Islet of Langerhans (tissue), 1 donor: ENCODE measurements around the gene KRTAP2-4.
A peak's percentile ranks its signal among the peaks of the same experiment; 100 is the strongest.
"Not testable (repeated sequence)": the region's sequence is repeated elsewhere in the genome, so short reads cannot be mapped to it uniquely, and the experiment has no call there.

Experiments used
- FAIRE-seq: peaks from one replicate; lab custom pipeline; 2011; peaks lifted over from hg19 to GRCh38; lab: Jason Lieb, UNC

Gene KRTAP2-4, protein sequence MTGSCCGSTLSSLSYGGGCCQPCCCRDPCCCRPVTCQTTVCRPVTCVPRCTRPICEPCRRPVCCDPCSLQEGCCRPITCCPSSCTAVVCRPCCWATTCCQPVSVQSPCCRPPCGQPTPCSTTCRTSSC

GRCh38 chr17:41065829-41066624 lies at the start of gene KRTAP2-4:
TSS of gene KRTAP2-4 (minus strand) at chr17:41065879. CDS start at chr17:41065845, 34 bp downstream.
- no peak for FAIRE-seq

GRCh38 chr17:41111151-41111885 lies 45.6 kb upstream of the KRTAP2-4 start:
- peak; percentile 43 for FAIRE-seq

DNA sequence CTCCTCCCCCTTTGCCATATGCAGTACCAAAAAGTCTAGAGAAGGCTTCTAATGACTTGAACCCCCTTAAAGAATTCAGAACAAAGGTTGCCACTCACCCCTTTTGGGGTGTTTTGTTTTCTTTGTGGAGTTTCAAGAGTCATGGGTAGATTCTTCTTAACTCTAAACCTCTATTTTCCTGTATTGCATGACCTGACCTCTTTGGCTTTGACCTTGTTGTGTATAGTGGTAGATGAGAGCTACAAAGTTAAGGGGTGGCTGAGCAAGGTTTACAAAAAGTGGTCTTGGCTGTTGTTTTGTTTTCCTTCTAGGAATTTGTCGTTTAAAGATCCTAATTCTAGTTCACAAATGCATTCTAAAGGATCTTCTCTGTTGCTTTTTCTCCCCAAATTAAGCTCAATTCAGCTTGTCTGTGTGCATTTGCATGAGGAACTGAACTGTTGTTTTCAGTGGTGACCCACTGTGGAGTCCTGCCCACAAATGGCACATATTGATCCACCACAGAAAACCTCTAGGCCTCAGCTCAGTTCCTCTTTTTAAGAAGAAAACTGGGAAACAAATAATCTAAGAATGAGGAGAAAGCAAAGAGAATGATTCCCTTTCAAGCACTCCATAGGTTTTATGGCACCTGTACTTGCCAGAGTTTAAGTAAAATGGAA lies 43.2 kb upstream of the KRTAP2-4 start:
- not testable (repeated sequence) for FAIRE-seq

- FAIRE-seq, result no peak
Measured at GRCh38 chr17:41107941-41108450, 42.3 kb upstream of the KRTAP2-4 start.

- FAIRE-seq, result not testable (repeated sequence)
Measured at GRCh38 chr17:41105347-41105746, 39.7 kb upstream of the KRTAP2-4 start, which contains the start of gene KRTAP4-9. TSS of gene KRTAP4-9 (plus strand) at chr17:41105389. CDS start at chr17:41105389, 0 bp downstream.

DNA sequence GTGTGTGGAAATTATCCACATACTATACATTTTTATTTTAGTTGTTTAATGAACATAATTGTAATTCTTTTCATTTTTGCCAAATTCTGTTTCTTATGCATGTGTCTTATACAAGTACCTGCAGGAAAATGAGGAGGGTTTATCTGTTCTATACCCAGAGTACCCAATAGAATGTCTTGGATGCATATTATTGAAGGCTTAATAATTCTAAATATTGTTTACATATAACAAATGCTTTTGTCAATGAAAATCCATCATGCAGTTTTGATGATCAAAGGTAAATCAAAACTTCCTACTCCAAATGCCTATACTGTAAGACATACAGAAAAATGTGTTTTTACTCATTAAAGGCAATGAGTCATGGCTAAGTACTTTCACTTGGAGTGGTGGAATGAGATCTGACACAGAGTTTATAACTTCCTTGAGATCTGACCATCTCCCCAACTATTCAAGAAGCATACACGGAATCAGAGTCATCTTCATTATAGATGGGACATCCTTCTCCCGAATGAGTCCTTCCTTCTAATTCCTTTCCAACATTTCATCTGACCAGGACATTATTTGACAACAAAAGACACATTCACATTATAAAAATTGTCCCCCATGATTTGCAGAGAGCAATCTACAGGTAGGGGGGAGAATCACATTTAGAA lies 38.8 kb upstream of the KRTAP2-4 start:
- not testable (repeated sequence) for FAIRE-seq

DNA sequence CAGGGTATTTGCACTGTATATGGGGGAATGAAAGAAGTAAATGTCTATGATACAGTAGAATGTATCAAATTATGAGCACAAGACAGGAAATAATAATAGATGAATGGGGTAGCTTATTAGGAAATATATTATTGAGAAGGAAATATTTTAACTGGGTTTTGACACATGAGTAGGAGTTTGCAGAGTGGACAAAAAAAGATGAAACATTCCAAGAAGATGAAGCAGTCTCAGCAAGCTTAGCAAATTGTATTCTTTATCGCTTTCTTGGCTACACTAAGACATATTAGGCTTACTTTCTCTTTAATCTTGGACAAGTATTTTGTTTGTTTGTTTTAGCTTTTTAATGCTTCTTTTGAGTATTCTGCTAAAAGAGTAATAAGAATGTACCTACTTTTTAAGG lies 38.2 kb upstream of the KRTAP2-4 start:
- no peak for FAIRE-seq

DNA sequence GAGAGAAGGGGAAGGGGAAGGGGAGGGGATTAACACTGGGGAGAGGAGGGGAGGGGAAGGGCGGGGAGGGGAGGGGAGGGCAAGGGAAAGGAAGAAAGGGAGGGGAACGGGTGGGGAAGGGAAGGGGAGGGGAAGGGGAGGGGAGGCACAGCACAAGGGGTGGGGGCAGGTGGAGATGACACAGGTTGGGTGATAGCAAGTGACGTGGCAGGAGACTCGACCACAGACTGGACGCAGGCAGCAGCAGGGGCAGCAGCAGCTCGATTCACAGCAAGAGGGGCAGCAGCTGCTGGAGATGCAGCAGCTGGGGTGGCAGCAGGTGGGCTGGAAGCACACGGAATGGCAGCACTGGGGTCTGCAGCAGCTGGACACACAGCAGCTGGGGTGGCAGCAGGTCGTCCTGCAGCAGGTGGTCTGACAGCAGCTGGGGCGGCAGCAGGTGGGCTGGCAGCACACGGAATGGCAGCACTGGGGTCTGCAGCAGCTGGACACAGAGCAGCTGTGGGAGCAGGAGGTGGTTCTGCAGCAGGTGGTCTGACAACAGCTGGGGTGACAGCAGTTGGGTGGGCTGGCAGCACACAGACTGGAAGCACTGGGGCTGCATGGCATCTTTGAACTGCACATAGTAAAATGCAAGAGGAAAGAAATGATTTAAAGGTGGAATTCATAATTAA lies 36.0 kb upstream of the KRTAP2-4 start, which contains the start of gene KRTAP4-16:
Gene KRTAP4-16, minus strand, starts transcription at position 624 of the 674 bp plus-strand sequence. Its CDS starts 0 bp downstream, at position 624.
- no peak for FAIRE-seq

- FAIRE-seq, result not testable (repeated sequence)
Measured at GRCh38 chr17:41099682-41100480, 34.2 kb upstream of the KRTAP2-4 start.

- no peak for FAIRE-seq
Measured at GRCh38 chr17:41098481-41098880, 32.8 kb upstream of the KRTAP2-4 start.

GRCh38 chr17:41098042-41098441 lies 32.4 kb upstream of the KRTAP2-4 start, which contains the start of gene KRTAP4-8:
TSS of gene KRTAP4-8 (minus strand) at chr17:41098142. CDS start at chr17:41098084, 58 bp downstream.
- no peak for FAIRE-seq

DNA sequence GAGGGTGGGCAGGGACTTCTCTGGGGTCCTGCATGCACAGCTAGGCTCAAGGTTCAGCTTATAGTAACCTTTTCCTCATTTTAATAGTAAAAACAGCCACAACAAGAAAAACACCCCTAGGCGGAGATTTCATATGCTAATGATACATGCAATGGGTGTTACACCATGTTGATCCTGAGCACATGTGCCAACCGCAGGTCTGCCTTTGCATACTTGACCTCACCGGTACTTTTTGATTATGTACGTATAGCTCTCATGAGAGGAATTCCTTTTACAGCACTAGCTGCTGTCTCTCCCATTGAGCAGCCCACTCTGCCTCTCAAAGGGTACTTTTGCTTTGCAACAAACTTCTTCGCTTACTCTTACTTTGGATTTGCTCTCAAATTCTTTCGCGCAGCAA lies 30.4 kb upstream of the KRTAP2-4 start:
- no peak for FAIRE-seq

GRCh38 chr17:41088760-41089352 lies 23.2 kb upstream of the KRTAP2-4 start:
- not testable (repeated sequence) for FAIRE-seq

DNA sequence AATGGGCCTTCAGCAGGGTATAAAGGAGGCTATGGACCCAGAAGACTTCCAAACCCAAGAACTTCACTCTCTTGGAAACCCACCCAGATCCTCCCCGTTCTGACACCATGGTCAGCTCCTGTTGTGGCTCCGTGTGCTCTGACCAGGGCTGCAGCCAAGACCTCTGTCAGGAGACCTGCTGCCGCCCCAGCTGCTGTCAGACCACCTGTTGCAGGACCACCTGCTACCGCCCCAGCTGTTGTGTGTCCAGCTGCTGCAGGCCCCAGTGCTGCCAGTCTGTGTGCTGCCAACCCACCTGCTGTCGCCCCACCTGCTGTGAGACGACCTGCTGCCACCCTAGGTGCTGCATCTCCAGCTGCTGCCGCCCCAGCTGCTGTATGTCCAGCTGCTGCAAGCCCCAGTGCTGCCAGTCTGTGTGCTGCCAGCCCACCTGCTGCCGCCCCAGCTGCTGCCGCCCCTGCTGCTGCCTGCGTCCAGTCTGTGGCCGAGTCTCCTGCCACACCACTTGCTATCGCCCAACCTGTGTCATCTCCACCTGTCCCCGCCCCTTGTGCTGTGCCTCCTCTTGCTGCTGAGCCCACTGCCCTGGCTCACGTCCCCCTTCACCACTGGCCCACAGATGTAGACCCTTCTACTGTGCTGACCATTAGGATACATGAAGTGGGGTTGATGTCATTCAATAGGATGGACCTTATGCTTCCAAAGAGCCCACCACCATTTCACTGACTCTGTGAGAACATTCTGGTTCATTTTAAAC lies 18.6 kb upstream of the KRTAP2-4 start, which contains the start of gene KRTAP4-7:
Gene KRTAP4-7, plus strand, starts transcription at position 51 of the 757 bp plus-strand sequence. Its CDS starts 57 bp downstream, at position 108.
- FAIRE-seq, result not testable (repeated sequence)

DNA sequence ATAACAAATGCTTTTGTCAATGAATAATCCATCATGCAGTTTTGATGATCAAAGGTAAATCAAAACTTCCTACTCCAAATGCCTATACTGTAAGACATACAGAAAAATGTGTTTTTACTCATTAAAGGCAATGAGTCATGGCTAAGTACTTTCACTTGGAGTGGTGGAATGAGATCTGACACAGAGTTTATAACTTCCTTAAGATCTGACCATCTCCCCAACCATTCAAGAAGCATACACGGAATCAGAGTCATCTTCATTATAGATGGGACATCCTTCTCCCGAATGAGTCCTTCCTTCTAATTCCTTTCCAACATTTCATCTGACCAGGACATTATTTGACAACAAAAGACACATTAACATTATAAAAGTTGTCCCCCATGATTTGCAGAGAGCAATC lies 17.7 kb upstream of the KRTAP2-4 start:
- not testable (repeated sequence) for FAIRE-seq

GRCh38 chr17:41082626-41083025 lies 16.9 kb upstream of the KRTAP2-4 start:
- no peak for FAIRE-seq

DNA sequence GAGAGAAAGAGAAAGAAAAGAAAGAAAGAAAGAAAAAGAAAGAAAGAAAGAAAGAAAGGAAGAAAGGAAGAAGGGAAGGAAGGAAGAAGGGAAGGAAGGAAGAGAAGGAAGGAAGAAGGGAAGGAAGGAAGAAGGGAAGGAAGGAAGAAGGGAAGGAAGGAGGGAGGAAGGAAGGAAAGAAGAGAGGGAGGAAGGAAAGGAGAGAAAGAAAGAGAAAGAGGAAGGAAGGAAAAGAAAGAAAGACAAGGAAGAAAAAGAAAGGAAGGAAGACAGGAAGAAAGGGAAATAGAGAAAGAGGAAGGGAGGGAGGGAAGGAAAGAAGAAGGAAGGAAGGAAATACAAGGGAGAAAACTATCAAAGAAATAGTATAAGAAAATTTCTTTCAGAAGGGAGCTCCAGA lies 11.1 kb upstream of the KRTAP2-4 start:
- no peak for FAIRE-seq

DNA sequence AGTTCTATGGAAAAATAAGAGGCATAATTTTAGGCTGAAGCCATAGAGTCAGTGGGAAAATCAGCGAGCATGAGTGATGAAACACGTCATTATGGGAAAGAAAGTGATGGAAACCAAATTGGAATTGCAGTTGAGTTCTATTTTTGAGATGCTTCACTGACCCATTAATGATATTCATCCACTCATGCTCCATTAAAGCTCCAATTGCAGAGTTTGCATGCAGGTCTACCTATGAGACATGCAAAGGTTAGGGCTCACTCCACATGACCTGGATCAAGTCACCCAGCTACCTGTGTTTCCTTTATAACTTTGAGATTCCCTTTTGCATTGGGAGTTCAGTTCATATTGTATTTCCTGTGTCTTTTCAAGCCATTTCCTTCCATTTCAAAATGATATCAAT lies 8.0 kb upstream of the KRTAP2-4 start:
- no peak for FAIRE-seq
